ENCODE measurements around the gene KLF1. TPM values are rescaled to one million over a fixed set of nuclear protein-coding genes. Genes with fewer than 3 reads are reported as not detected.
A peak's percentile ranks its signal among the peaks of the same experiment; 100 is the strongest.

KLF1 gene
- total and polyA plus RNA-seq, 2 donors: 0.08 to 0.26 TPM

- WGBS: 3% methylated on average over 73 of the region's 73 CpGs
- peak overlapping the region; percentile 32 for H3K4me3 ChIP-seq (ENCODE audit: low read depth, low read length)
Observed at GRCh38 chr19:12884926-12885748, 1.9 kb downstream of the KLF1 start.

GRCh38 chr19:12884627-12884925 lies 2.4 kb downstream of the KLF1 start:
- no peak overlapping the region for H3K4me3 ChIP-seq (ENCODE audit: low read depth, low read length)
- DNase-seq (ENCODE audit: extremely low spot score): no peak
- H3K4me1 ChIP-seq (ENCODE audit: insufficient read depth): no peaks in the 10 kb centered on the region
- no peak overlapping the region for H3K27ac ChIP-seq (ENCODE audit: low read depth)
- H3K36me3 ChIP-seq (ENCODE audit: insufficient read depth): no peaks in the 10 kb centered on the region
- WGBS: 65% methylated on average over 12 of the region's 12 CpGs

More at GRCh38 chr19:12884926-12885748, 1.9 kb downstream of the KLF1 start:
- Histone ChIP-seq H3K27ac (ENCODE audit: low read depth) (no peak overlapping the region), H3K4me1 (ENCODE audit: insufficient read depth) (no peaks in the 10 kb centered on the region), H3K36me3 (ENCODE audit: insufficient read depth) (no peaks in the 10 kb centered on the region)
- no peak for DNase-seq (ENCODE audit: extremely low spot score)

GRCh38 chr19:12884202-12884601 lies 2.8 kb downstream of the KLF1 start:
- Histone ChIP-seq H3K4me1 (ENCODE audit: insufficient read depth) (no peaks in the 10 kb centered on the region), H3K36me3 (ENCODE audit: insufficient read depth) (no peaks in the 10 kb centered on the region), H3K27ac (ENCODE audit: low read depth) (no peak overlapping the region), H3K4me3 (ENCODE audit: low read depth, low read length) (no peak overlapping the region)
- DNase-seq (ENCODE audit: extremely low spot score): no peak
- 84% methylated on average over 3 of the region's 3 CpGs for whole genome bisulfite sequencing

GRCh38 chr19:12882589-12882988 lies 4.4 kb downstream of the KLF1 start:
- no peak overlapping the region for H3K4me3 ChIP-seq (ENCODE audit: low read depth, low read length)
- H3K27ac ChIP-seq (ENCODE audit: low read depth): no peak overlapping the region
- H3K4me1 ChIP-seq (ENCODE audit: insufficient read depth): no peaks in the 10 kb centered on the region
- no peaks in the 10 kb centered on the region for H3K36me3 ChIP-seq (ENCODE audit: insufficient read depth)
- 85% methylated on average over 3 of the region's 3 CpGs for WGBS
- DNase-seq (ENCODE audit: extremely low spot score): no peak

- under 1% methylated on average over 38 of the region's 38 CpGs for WGBS
Observed at GRCh38 chr19:12881172-12881808, 5.7 kb downstream of the KLF1 start, which contains the start of gene DNASE2. Gene DNASE2, minus strand, starts transcription at chr19:12881449. Its CDS starts 74 bp downstream, at chr19:12881375.

GRCh38 chr19:12880551-12881171 lies 6.3 kb downstream of the KLF1 start:
- Histone ChIP-seq H3K4me3 (ENCODE audit: low read depth, low read length) (peak overlapping the region; percentile 76), H3K27ac (ENCODE audit: low read depth) (peak overlapping the region; percentile 81), H3K4me1 (ENCODE audit: insufficient read depth) (no peaks in the 10 kb centered on the region), H3K36me3 (ENCODE audit: insufficient read depth) (no peaks in the 10 kb centered on the region)
- no peak for DNase-seq (ENCODE audit: extremely low spot score)
- 13% methylated on average over 29 of the region's 29 CpGs for WGBS

More at GRCh38 chr19:12881172-12881808, 5.7 kb downstream of the KLF1 start, which contains the start of gene DNASE2:
- no peaks in the 10 kb centered on the region for H3K4me1 ChIP-seq (ENCODE audit: insufficient read depth)
- H3K4me3 ChIP-seq (ENCODE audit: low read depth, low read length): peak within 1 kb of the TSS; percentile 76
- DNase-seq (ENCODE audit: extremely low spot score): peak; percentile 74
- no peaks in the 10 kb centered on the region for H3K36me3 ChIP-seq (ENCODE audit: insufficient read depth)
- peak within 1 kb of the TSS; percentile 81 for H3K27ac ChIP-seq (ENCODE audit: low read depth)

- DNase-seq (ENCODE audit: extremely low spot score): no peak
- Histone ChIP-seq H3K4me1 (ENCODE audit: insufficient read depth) (no peaks in the 10 kb centered on the region), H3K36me3 (ENCODE audit: insufficient read depth) (no peaks in the 10 kb centered on the region), H3K27ac (ENCODE audit: low read depth) (no peak overlapping the region), H3K4me3 (ENCODE audit: low read depth, low read length) (no peak overlapping the region)
- 95% methylated on average over 6 of the region's 6 CpGs for WGBS
Observed at GRCh38 chr19:12875086-12875485, 11.9 kb downstream of the KLF1 start.

- Histone ChIP-seq H3K27ac (ENCODE audit: low read depth) (no peak overlapping the region), H3K36me3 (ENCODE audit: insufficient read depth) (no peaks in the 10 kb centered on the region), H3K4me1 (ENCODE audit: insufficient read depth) (no peaks in the 10 kb centered on the region), H3K4me3 (ENCODE audit: low read depth, low read length) (no peak overlapping the region)
- DNase-seq (ENCODE audit: extremely low spot score): no peak
- 89% methylated on average over 86 of the region's 86 CpGs for WGBS
Observed at GRCh38 chr19:12873891-12874745, 12.9 kb downstream of the KLF1 start.

- H3K4me3 ChIP-seq (ENCODE audit: low read depth, low read length): no peak overlapping the region
- no peaks in the 10 kb centered on the region for H3K36me3 ChIP-seq (ENCODE audit: insufficient read depth)
- no peak for DNase-seq (ENCODE audit: extremely low spot score)
- WGBS: 53% methylated on average over 70 of the region's 70 CpGs
- no peak overlapping the region for H3K27ac ChIP-seq (ENCODE audit: low read depth)
- no peaks in the 10 kb centered on the region for H3K4me1 ChIP-seq (ENCODE audit: insufficient read depth)
Observed at GRCh38 chr19:12872941-12873890, 13.8 kb downstream of the KLF1 start.

- no peak for DNase-seq (ENCODE audit: extremely low spot score)
- Histone ChIP-seq H3K4me3 (ENCODE audit: low read depth, low read length) (no peak overlapping the region), H3K36me3 (ENCODE audit: insufficient read depth) (no peaks in the 10 kb centered on the region), H3K27ac (ENCODE audit: low read depth) (no peak overlapping the region), H3K4me1 (ENCODE audit: insufficient read depth) (no peaks in the 10 kb centered on the region)
- 88% methylated on average over 5 of the region's 5 CpGs for WGBS
Observed at GRCh38 chr19:12872255-12872654, 14.7 kb downstream of the KLF1 start.

- no peak for DNase-seq (ENCODE audit: extremely low spot score)
- Histone ChIP-seq H3K4me3 (ENCODE audit: low read depth, low read length) (no peak overlapping the region), H3K36me3 (ENCODE audit: insufficient read depth) (no peaks in the 10 kb centered on the region), H3K27ac (ENCODE audit: low read depth) (no peak overlapping the region), H3K4me1 (ENCODE audit: insufficient read depth) (no peaks in the 10 kb centered on the region)
- 75% methylated on average over 3 of the region's 3 CpGs for WGBS
Observed at GRCh38 chr19:12871681-12872080, 15.3 kb downstream of the KLF1 start.

GRCh38 chr19:12868540-12869112 lies 18.4 kb downstream of the KLF1 start:
- no peaks in the 10 kb centered on the region for H3K4me1 ChIP-seq (ENCODE audit: insufficient read depth)
- 94% methylated on average over 10 of the region's 10 CpGs for WGBS
- no peak overlapping the region for H3K27ac ChIP-seq (ENCODE audit: low read depth)
- no peaks in the 10 kb centered on the region for H3K36me3 ChIP-seq (ENCODE audit: insufficient read depth)
- DNase-seq (ENCODE audit: extremely low spot score): no peak
- H3K4me3 ChIP-seq (ENCODE audit: low read depth, low read length): no peak overlapping the region

Data from urinary bladder (tissue), 4 donors.